ENCODE data around the gene FLNC. TPM values are rescaled to one million over a fixed set of nuclear protein-coding genes. Genes with fewer than 3 reads are reported as not detected.

The FLNC gene
- total and polyA plus RNA-seq, 2 donors (not counting 1 experiment from before 2014, with no cell fraction given), result 0.01 TPM; not detected in 1

GRCh38 chr7:128815289-128815942, 14.8 kb upstream of the FLNC start:
- Histone ChIP-seq H3K27ac (ENCODE audit: low read length in 2 of 2) (no peak overlapping the region), H3K4me1 (ENCODE audit: control insufficient read depth in 2 of 2, insufficient read depth in 2 of 2, low read length in 2 of 2) (no peaks in the 10 kb centered on the region), H3K36me3 (replicated peaks in 1 of 2; ENCODE audit: control extremely low read depth in 1 of 2, control insufficient read depth in 1 of 2, extremely low read depth in 1 of 2, insufficient read depth in 2 of 2, low read length in 1 of 2) (no peaks in the 10 kb centered on the region), H3K4me3 (ENCODE audit: control extremely low read depth in 1 of 5, extremely low read depth in 1 of 5, insufficient read depth in 1 of 5, low read depth in 2 of 5, low read length in 4 of 5) (no peak overlapping the region), H3K79me2 (ENCODE audit: control insufficient read depth, insufficient read depth, low read length) (no peaks in the 10 kb centered on the region), H2AFZ (ENCODE audit: insufficient read depth, low read depth, low read length, poor library complexity, severe bottlenecking) (no peak overlapping the region), H3K4me2 (replicated peaks; ENCODE audit: low read depth, low read length, poor library complexity, severe bottlenecking) (no peak overlapping the region), H3K27me3 (replicated peaks in 1 of 4; ENCODE audit: control extremely low read depth in 1 of 4, control insufficient read depth in 3 of 4, insufficient read depth in 4 of 4, low read length in 3 of 4) (peaks cover 0 to 4% (median 0%) of the 10 kb centered on the region in 4 experiments), H4K20me1 (ENCODE audit: control insufficient read depth, insufficient read depth, low read length, poor library complexity, severe bottlenecking) (no peaks in the 10 kb centered on the region), H3K9ac (ENCODE audit: low read length) (no peak overlapping the region), H3K9me3 (ENCODE audit: control extremely low read depth in 1 of 3, control insufficient read depth in 2 of 3, insufficient read depth in 1 of 3, low read length in 2 of 3) (no peaks in the 10 kb centered on the region)
- Mint-ChIP-seq H3K4me3 (no peak overlapping the region), H3K27me3 (no peaks in the 10 kb centered on the region), H3K4me1 (no peaks in the 10 kb centered on the region), H3K9me3 (ENCODE audit: insufficient read depth) (no peaks in the 10 kb centered on the region), H3K27ac (no peak overlapping the region)
- 100% methylated on average over 2 of the region's 7 CpGs for WGBS (ENCODE audit: insufficient coverage)
- no peak for ATAC-seq (ENCODE audit: low read depth)
- DNase-seq, result no peak
- TF ChIP-seq EZH2 (IDR thresholded peaks at IDR 0.05; ENCODE audit: borderline replicate concordance, insufficient read depth, low read depth, low read length, poor library complexity, severe bottlenecking) (no peak), CTCF (IDR thresholded peaks at IDR 0.05) (no peak)
- ChIA-PET CTCF (no interaction called here), POLR2A (no interaction called here)
- intact Hi-C loops (cut with micrococcal nuclease), result no loop called here

- H3K27ac ChIP-seq (ENCODE audit: low read length in 2 of 2), result no peak overlapping the region
- H3K4me3 ChIP-seq (ENCODE audit: control extremely low read depth in 1 of 5, extremely low read depth in 1 of 5, insufficient read depth in 1 of 5, low read depth in 2 of 5, low read length in 4 of 5), result no peak overlapping the region
- no peaks in the 10 kb centered on the region for H3K79me2 ChIP-seq (ENCODE audit: control insufficient read depth, insufficient read depth, low read length)
- ATAC-seq (ENCODE audit: low read depth) (no peak), DNase-seq (no peak)
- ChIA-PET POLR2A (no interaction called here), CTCF (no interaction called here)
- TF ChIP-seq CTCF (IDR thresholded peaks at IDR 0.05) (no peak), EZH2 (IDR thresholded peaks at IDR 0.05; ENCODE audit: borderline replicate concordance, insufficient read depth, low read depth, low read length, poor library complexity, severe bottlenecking) (no peak)
- H3K27me3 Mint-ChIP-seq, result no peaks in the 10 kb centered on the region
- H3K4me2 ChIP-seq (replicated peaks; ENCODE audit: low read depth, low read length, poor library complexity, severe bottlenecking), result no peak overlapping the region
- no peaks in the 10 kb centered on the region for H4K20me1 ChIP-seq (ENCODE audit: control insufficient read depth, insufficient read depth, low read length, poor library complexity, severe bottlenecking)
- no peak overlapping the region for H3K27ac Mint-ChIP-seq
- no peaks in the 10 kb centered on the region for H3K4me1 ChIP-seq (ENCODE audit: control insufficient read depth in 2 of 2, insufficient read depth in 2 of 2, low read length in 2 of 2)
- 100% methylated on average over 3 of the region's 3 CpGs for WGBS (ENCODE audit: insufficient coverage)
- intact Hi-C loops (cut with micrococcal nuclease), result no loop called here
- H3K9me3 Mint-ChIP-seq (ENCODE audit: insufficient read depth), result no peaks in the 10 kb centered on the region
- no peak overlapping the region for H3K4me3 Mint-ChIP-seq
- H2AFZ ChIP-seq (ENCODE audit: insufficient read depth, low read depth, low read length, poor library complexity, severe bottlenecking), result no peak overlapping the region
- no peaks in the 10 kb centered on the region for H3K36me3 ChIP-seq (replicated peaks in 1 of 2; ENCODE audit: control extremely low read depth in 1 of 2, control insufficient read depth in 1 of 2, extremely low read depth in 1 of 2, insufficient read depth in 2 of 2, low read length in 1 of 2)
- H3K27me3 ChIP-seq (replicated peaks in 1 of 4; ENCODE audit: control extremely low read depth in 1 of 4, control insufficient read depth in 3 of 4, insufficient read depth in 4 of 4, low read length in 3 of 4), result peaks cover 0 to 4% (median 0%) of the 10 kb centered on the region in 4 experiments
- no peaks in the 10 kb centered on the region for H3K4me1 Mint-ChIP-seq
- no peaks in the 10 kb centered on the region for H3K9me3 ChIP-seq (ENCODE audit: control extremely low read depth in 1 of 3, control insufficient read depth in 2 of 3, insufficient read depth in 1 of 3, low read length in 2 of 3)
- no peak overlapping the region for H3K9ac ChIP-seq (ENCODE audit: low read length)
Measured at GRCh38 chr7:128818694-128819093, 11.5 kb upstream of the FLNC start.

All from B cell (primary cell).